ENCODE data around the gene EEF1A1. TPM values are rescaled to one million over a fixed set of nuclear protein-coding genes. Genes with fewer than 3 reads are reported as not detected.

EEF1A1 gene
- total RNA-seq, 1 donor from 2014 or later, result 8,216 TPM

DNA sequence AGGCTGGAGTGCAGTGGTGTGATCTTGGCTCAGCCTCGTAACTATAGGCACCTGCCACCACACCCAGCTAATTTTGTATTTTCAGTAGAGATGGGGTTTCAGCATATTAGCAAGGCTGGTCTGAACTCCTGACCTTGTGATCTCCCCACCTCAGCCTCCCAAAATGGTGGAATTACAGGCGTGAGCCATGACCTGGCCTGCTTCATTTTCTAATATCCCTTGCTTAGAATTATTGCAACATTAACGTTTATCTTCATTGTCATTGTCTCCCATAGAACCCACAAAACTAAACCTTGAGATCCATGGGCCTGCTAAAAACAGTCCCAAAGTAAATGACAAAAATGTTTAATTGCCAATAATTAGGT lies 6.1 kb downstream of the EEF1A1 start:
- Histone ChIP-seq H3K36me3 (ENCODE audit: insufficient read depth, low read length) (peaks cover 38% of the 10 kb centered on the region), H3K9ac (ENCODE audit: low read length) (no peak overlapping the region), H2AFZ (ENCODE audit: low read depth, low read length) (no peak overlapping the region), H3K4me2 (ENCODE audit: low read length) (peak overlapping the region; percentile 89), H3K4me1 (ENCODE audit: insufficient read depth, low read length) (peaks cover 6% of the 10 kb centered on the region), H3K79me2 (ENCODE audit: insufficient read depth, low read length) (peaks cover 33% of the 10 kb centered on the region), H3K27ac (ENCODE audit: low read depth, low read length) (peak overlapping the region; percentile 1), H3K27me3 (ENCODE audit: insufficient read depth, low read length) (no peaks in the 10 kb centered on the region), H3K9me3 (ENCODE audit: insufficient read depth, low read depth, low read length) (no peaks in the 10 kb centered on the region), H3K4me3 (ENCODE audit: insufficient read depth, low read depth, low read length) (no peak overlapping the region), H4K20me1 (ENCODE audit: insufficient read depth, low read length) (peaks cover 67% of the 10 kb centered on the region)
- no peaks in the 10 kb centered on the region for H3K27me3 Mint-ChIP-seq (ENCODE audit: low read depth, unreplicated experiment)
- peaks cover 9% of the 10 kb centered on the region for H3K4me1 Mint-ChIP-seq (ENCODE audit: low read depth, unreplicated experiment)
- peak overlapping the region; percentile 96 for H3K27ac Mint-ChIP-seq (ENCODE audit: unreplicated experiment)
- H3K36me3 Mint-ChIP-seq (ENCODE audit: low read depth, unreplicated experiment), result peaks cover 43% of the 10 kb centered on the region
- no peaks in the 10 kb centered on the region for H3K9me3 Mint-ChIP-seq (ENCODE audit: unreplicated experiment)
- no peak for FAIRE-seq
- no peak for DNase-seq (ENCODE audit: low read depth)
- no peak for TF ChIP-seq EZH2 (IDR thresholded peaks at IDR 0.05; ENCODE audit: insufficient read depth, low read length)
- no peak for TF ChIP-seq CTCF (IDR thresholded peaks at IDR 0.05; ENCODE audit: insufficient read depth, low read depth, low read length)
- H3K4me3 Mint-ChIP-seq (ENCODE audit: unreplicated experiment), result peak overlapping the region; percentile 94

DNA sequence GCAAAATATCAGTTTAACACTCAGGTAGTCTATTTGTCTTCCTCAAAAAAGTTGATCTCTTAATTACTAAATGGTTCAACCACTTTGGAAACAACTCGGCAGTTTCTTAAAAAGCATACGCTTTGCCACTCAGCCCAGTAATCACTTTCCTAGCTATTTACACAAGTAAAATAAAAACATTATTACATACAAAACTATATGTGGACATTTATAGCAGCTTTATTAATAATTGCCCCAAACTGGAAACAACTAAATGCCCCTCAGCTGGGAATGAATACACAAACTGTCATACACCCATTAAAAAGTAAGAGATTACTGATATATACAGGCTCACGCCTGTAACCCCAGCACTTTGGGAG lies 7.4 kb downstream of the EEF1A1 start:
- DNase-seq (ENCODE audit: low read depth) (no peak), FAIRE-seq (no peak)
- H3K79me2 ChIP-seq (ENCODE audit: insufficient read depth, low read length), result peaks cover 21% of the 10 kb centered on the region
- H3K4me3 ChIP-seq (ENCODE audit: insufficient read depth, low read depth, low read length), result no peak overlapping the region
- H3K4me2 ChIP-seq (ENCODE audit: low read length), result no peak overlapping the region
- H3K4me3 Mint-ChIP-seq (ENCODE audit: unreplicated experiment), result no peak overlapping the region
- peaks cover 6% of the 10 kb centered on the region for H3K4me1 ChIP-seq (ENCODE audit: insufficient read depth, low read length)
- H3K4me1 Mint-ChIP-seq (ENCODE audit: low read depth, unreplicated experiment), result peaks cover 9% of the 10 kb centered on the region
- peak overlapping the region; percentile 7 for H3K27ac Mint-ChIP-seq (ENCODE audit: unreplicated experiment)
- no peak overlapping the region for H3K27ac ChIP-seq (ENCODE audit: low read depth, low read length)
- H3K27me3 Mint-ChIP-seq (ENCODE audit: low read depth, unreplicated experiment), result no peaks in the 10 kb centered on the region
- no peaks in the 10 kb centered on the region for H3K9me3 ChIP-seq (ENCODE audit: insufficient read depth, low read depth, low read length)
- peaks cover 27% of the 10 kb centered on the region for H3K36me3 ChIP-seq (ENCODE audit: insufficient read depth, low read length)
- H3K9me3 Mint-ChIP-seq (ENCODE audit: unreplicated experiment), result no peaks in the 10 kb centered on the region
- H3K36me3 Mint-ChIP-seq (ENCODE audit: low read depth, unreplicated experiment), result peaks cover 32% of the 10 kb centered on the region
- peaks cover 55% of the 10 kb centered on the region for H4K20me1 ChIP-seq (ENCODE audit: insufficient read depth, low read length)
- no peak overlapping the region for H2AFZ ChIP-seq (ENCODE audit: low read depth, low read length)
- no peak overlapping the region for H3K9ac ChIP-seq (ENCODE audit: low read length)
- no peak for TF ChIP-seq CTCF (IDR thresholded peaks at IDR 0.05; ENCODE audit: insufficient read depth, low read depth, low read length)
- no peak for TF ChIP-seq EZH2 (IDR thresholded peaks at IDR 0.05; ENCODE audit: insufficient read depth, low read length)
- H3K27me3 ChIP-seq (ENCODE audit: insufficient read depth, low read length), result no peaks in the 10 kb centered on the region

- no peak overlapping the region for H3K27ac ChIP-seq (ENCODE audit: low read depth, low read length)
- no peak for TF ChIP-seq EZH2 (IDR thresholded peaks at IDR 0.05; ENCODE audit: insufficient read depth, low read length)
- TF ChIP-seq CTCF (IDR thresholded peaks at IDR 0.05; ENCODE audit: insufficient read depth, low read depth, low read length), result no peak
- peaks cover under 1% of the 10 kb centered on the region for H3K4me1 ChIP-seq (ENCODE audit: insufficient read depth, low read length)
- H3K27me3 Mint-ChIP-seq (ENCODE audit: low read depth, unreplicated experiment), result no peaks in the 10 kb centered on the region
- H3K79me2 ChIP-seq (ENCODE audit: insufficient read depth, low read length), result peaks cover 7% of the 10 kb centered on the region
- H3K4me3 ChIP-seq (ENCODE audit: insufficient read depth, low read depth, low read length), result no peak overlapping the region
- H3K36me3 Mint-ChIP-seq (ENCODE audit: low read depth, unreplicated experiment), result peaks cover 20% of the 10 kb centered on the region
- H3K9me3 ChIP-seq (ENCODE audit: insufficient read depth, low read depth, low read length), result no peaks in the 10 kb centered on the region
- no peak overlapping the region for H3K27ac Mint-ChIP-seq (ENCODE audit: unreplicated experiment)
- H3K4me3 Mint-ChIP-seq (ENCODE audit: unreplicated experiment), result no peak overlapping the region
- H3K36me3 ChIP-seq (ENCODE audit: insufficient read depth, low read length), result peaks cover 18% of the 10 kb centered on the region
- FAIRE-seq, result no peak
- no peak overlapping the region for H2AFZ ChIP-seq (ENCODE audit: low read depth, low read length)
- no peak for DNase-seq (ENCODE audit: low read depth)
- peaks cover 4% of the 10 kb centered on the region for H3K4me1 Mint-ChIP-seq (ENCODE audit: low read depth, unreplicated experiment)
- no peaks in the 10 kb centered on the region for H3K27me3 ChIP-seq (ENCODE audit: insufficient read depth, low read length)
- no peak overlapping the region for H3K4me2 ChIP-seq (ENCODE audit: low read length)
- no peak overlapping the region for H3K9ac ChIP-seq (ENCODE audit: low read length)
- H4K20me1 ChIP-seq (ENCODE audit: insufficient read depth, low read length), result peaks cover 40% of the 10 kb centered on the region
- no peaks in the 10 kb centered on the region for H3K9me3 Mint-ChIP-seq (ENCODE audit: unreplicated experiment)
These were observed 9.0 kb downstream of the EEF1A1 start for GRCh38 chr6:73511796-73512195.
